GM18951 (cell line): ENCODE data around the gene ZNF284.
"Not testable (repeated sequence)": the region's sequence is repeated elsewhere in the genome, so short reads cannot be mapped to it uniquely, and the experiment has no call there.

Experiments
- POLR2A ChIP-seq: IDR thresholded peaks from 4 replicates; pipeline ENCODE4 v1.6.1; 2011; ENCODE audit warnings: mild to moderate bottlenecking; ENCODE audit not compliant: insufficient read length, insufficient read depth; ENCODE audit errors: extremely low read depth
- in situ Hi-C: fragments of 300-500 bp; cut with MboI; formaldehyde crosslinking; loops from one replicate; pipeline ENCODE4 v1.12.0; 2022; ENCODE audit warnings: low sequenced_read_pairs, mixed read lengths, inconsistent platforms; ENCODE audit not compliant: unreplicated experiment

ZNF284 gene

GRCh38 chr19:44069415-44069814 is 2.5 kb upstream of the ZNF284 start:
- in situ Hi-C loops, result no loop called here
- no peak for TF ChIP-seq POLR2A

- no peak for TF ChIP-seq POLR2A
- in situ Hi-C loops, result no loop called here
These were observed 813 bp downstream of the ZNF284 start for GRCh38 chr19:44072543-44073401.

DNA sequence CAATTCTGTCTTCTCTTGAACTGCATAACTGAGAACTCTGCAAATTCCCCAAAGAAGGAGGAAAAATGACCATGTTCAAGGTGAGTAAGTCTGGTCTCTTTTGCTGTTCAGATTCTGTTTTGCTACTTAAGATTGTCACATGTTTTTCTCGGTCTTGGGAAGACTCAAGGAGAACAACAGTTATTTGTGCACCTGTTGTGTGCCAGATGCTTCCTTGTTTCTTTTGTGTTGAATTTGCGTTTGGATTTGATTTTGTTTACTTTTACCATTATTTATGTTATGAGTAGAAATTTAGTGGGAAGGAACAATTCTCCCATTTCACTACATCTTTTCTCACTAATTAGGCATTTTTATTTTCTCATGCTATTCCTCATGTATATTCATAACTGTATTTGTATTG is 4.4 kb downstream of the ZNF284 start:
- in situ Hi-C loops, result no loop called here
- no peak for TF ChIP-seq POLR2A

- no peak for TF ChIP-seq POLR2A
- in situ Hi-C loops, result no loop called here
These were observed 20.1 kb downstream of the ZNF284 start for GRCh38 chr19:44092108-44092507.

- in situ Hi-C loops, result no loop called here
- peak; percentile 59 for TF ChIP-seq POLR2A
These were observed 22.2 kb downstream of the ZNF284 start, which contains the start of gene ZNF224 for GRCh38 chr19:44093931-44094765. Gene ZNF224 (plus strand): TSS chr19:44094361. CDS start chr19:44097874, 3,513 bp downstream.

- in situ Hi-C loops, result no loop called here
- TF ChIP-seq POLR2A, result no peak
These were observed 35.8 kb downstream of the ZNF284 start for GRCh38 chr19:44107751-44108150.

DNA sequence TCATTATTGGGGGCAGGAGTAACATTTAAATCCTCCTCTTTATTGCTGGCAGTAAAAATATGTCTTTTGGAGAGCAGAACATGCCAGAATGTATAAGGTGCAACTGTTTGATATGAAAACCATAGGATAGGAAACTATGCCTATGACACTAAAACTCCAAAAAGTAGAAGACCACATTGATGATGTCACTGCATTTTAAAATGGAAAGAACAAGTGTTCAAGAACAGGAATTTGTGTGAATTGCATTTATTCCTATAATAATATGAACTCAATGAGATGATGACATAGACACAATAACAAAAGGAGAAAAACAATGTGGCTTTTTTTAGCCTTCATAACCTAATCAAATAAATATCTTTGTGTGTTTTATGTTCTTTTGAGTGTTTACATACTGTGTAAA is 37.5 kb downstream of the ZNF284 start:
- in situ Hi-C loops, result no loop called here

GRCh38 chr19:44111910-44112463 is 40.0 kb downstream of the ZNF284 start:
- TF ChIP-seq POLR2A, result no peak

More for the DNA sequence above, 37.5 kb downstream of the ZNF284 start:
- TF ChIP-seq POLR2A, result no peak

GRCh38 chr19:44112802-44113137 is 40.8 kb downstream of the ZNF284 start:
- no peak for TF ChIP-seq POLR2A
- in situ Hi-C loops, result no loop called here

More at GRCh38 chr19:44111910-44112463, 40.0 kb downstream of the ZNF284 start:
- in situ Hi-C loops, result no loop called here

GRCh38 chr19:44113138-44113783 is 41.3 kb downstream of the ZNF284 start, which contains the start of gene ZNF225:
Gene ZNF225 (plus strand): TSS chr19:44113399. CDS start chr19:44115828, 2,429 bp downstream.
- TF ChIP-seq POLR2A, result peak; percentile 76
- in situ Hi-C loops, result no loop called here

DNA sequence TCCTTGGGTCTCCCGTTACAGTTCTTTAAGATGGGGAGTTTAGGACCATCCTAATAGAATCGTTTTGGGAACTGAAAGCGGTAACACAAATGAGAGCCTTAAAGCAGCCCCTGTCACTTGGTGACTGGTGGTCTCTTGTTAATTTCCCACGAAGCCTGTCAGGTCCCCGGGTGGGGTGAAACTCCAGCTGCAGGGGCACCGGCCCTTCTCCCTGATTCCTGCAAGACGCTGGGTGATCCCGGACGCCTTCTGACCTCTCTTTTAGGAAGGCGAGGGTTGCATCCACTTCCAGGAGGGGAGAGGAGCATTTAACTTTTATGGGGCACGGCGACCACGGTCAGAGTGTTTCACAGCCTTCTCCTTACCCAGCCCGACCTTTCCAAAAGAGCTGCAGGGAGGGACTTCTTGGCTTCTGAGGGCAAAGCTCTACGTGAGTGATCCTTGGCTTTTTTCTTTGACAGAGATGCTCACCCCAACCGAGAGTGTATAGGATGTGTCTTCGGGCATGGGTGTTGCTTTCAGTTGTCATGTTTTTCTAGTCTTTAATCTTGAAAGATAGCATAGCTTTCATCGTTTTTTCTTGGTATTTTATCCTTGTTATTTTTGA is 41.9 kb downstream of the ZNF284 start:
- TF ChIP-seq POLR2A, result no peak
- in situ Hi-C loops, result no loop called here

GRCh38 chr19:44121162-44121561 is 49.2 kb downstream of the ZNF284 start:
- in situ Hi-C loops, result not testable (repeated sequence)
